Measurements from ENCODE around the gene FZR1.

The FZR1 gene

DNA sequence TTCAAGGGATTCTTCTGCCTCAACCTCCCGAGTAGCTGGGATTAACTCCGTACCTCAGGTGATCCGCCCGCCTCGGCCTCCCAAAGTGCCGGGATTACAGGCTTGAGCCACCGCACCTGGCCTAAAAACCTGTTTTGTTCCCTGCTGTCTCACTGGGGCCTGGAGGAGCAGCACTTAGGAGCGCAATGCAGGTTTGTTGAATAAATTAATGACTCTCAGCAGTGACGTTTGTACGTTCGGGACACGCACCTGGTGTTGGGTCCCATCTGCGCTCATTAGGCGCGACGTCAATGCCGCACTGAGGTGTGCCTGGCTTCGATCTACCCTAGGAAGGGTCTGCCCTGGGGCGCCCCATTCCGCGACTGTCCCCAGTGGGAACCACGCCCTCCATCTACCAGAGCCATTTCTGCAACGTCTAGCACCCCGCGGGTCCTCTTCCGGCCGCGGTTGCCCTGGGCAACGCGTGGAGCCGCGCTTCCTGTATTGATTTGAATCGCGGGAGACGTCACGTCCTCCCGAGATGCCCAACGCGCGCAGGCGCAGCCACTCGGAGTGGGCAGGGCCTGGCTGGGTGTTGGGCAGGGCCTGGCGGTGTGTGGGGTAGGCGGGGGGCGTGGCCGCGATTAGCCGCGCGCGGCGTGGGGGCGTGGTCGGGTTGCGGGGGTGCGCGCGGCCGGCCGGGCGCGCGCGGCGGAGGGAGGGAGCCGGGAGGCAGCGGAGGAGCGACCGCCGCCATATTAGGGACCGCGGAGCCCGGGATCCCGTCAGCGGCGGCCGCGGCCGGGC, at the start of gene FZR1:
Gene FZR1, plus strand, starts transcription at position 714 of the 786 bp plus-strand sequence. CDS start 16,679 bp downstream, outside the sequence.
- DNase-seq = peak; percentile 91

DNA sequence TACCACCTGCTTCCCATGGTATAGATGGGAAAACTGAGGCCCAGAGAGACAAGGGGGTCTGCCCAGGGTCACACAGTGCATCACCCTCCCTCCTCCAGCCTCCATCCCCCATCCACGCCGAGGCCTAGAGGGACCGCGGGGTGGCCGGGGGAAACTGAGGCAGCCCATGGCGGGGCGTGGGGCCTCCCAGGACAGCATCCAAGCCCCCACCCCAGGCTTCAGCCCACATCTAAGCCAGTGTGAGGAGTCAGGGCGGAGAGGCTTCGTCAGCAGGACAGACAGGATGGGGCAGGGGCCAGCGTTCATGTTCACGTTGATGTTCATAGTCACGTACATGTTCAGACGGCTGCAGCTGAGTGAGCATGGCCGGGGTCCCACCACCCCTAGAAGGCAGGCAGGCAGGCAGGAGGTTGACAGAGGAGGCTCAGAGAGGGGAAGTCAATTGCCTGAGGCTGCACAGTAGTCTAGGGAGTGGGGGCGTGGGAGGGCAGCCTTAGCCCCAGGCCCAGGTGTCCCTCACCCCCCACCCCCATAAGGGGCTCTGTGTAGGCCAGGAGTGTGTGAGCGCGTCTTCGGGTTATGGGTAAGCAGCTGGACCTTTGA, 49.1 kb upstream of the FZR1 start:
- no peak for DNase-seq

DNA sequence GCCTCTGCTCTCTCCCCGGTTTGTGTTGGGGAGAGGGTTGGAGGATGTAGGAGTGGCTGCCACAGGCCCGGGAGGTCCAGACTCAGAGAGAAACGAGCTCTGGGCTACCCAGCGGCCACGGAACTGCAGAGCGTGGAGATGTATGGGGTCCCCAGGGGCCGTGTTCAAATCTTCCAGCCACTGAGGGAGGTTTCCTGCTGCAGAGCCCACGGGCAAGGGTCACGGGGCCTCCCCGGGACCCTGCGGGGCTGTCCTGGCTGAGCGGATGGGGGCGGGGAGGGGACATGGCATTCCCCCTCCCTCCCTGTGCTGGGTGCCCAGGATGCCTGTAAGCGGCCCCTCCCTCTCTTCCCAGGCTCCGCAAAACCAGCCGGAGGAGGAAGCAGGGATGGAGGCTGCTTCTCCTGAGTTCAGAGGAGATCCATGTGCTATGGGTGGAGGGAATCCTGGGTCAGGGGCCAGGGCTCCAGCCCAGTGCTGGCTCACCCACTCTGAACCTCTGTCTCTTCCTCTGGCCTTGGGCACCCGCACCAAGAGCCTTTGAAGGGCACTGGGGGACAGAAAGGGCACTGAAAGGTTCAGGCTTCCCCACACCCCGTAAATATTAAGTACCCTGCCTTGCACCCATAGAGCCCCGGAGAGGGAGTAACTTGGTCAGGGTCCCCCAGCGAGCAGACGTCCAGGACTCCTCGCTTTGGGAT, 48.4 kb upstream of the FZR1 start:
- DNase-seq = no peak

DNA sequence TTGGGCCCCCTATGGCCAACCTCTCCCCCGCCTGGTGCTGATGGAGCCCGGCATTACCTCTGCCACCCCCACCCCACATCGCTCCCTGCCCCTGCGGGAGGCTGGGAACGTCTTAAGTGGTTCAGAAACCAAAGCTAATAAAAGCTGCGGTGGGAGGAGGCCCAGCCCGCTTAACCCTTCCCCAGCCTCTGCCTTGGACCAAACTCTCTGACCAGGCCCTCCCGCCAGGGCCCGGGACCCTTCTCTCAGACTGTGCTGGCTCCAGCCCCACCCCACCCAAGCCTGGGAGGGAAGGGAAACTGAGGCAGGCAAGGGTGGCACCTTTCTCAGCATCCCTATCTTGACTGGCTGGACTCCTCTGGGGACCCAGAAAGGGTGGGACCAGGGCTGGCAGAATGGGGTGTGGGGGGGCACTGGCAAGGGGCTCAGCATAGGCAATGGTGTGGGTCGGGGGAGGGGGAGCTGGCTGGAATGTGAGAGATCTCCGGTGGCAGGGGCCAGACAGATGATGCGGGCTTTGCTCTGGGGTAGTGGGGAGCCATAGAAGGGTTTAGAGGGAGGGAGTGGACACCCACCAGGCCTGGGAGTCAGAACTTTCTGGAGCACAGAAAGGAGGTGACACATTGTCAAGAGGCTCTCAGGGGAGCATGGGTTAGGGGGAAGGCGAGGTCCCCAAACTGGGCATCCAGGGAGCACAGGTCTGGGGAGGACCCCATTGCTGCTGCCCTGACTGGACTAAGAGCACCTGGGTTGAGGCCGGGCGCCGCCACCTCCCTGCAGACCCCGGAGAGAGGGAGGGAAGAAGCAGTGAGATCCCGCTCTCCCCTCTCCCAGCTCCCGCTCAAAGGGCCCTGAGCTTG, 47.7 kb upstream of the FZR1 start:
- no peak for DNase-seq

DNA sequence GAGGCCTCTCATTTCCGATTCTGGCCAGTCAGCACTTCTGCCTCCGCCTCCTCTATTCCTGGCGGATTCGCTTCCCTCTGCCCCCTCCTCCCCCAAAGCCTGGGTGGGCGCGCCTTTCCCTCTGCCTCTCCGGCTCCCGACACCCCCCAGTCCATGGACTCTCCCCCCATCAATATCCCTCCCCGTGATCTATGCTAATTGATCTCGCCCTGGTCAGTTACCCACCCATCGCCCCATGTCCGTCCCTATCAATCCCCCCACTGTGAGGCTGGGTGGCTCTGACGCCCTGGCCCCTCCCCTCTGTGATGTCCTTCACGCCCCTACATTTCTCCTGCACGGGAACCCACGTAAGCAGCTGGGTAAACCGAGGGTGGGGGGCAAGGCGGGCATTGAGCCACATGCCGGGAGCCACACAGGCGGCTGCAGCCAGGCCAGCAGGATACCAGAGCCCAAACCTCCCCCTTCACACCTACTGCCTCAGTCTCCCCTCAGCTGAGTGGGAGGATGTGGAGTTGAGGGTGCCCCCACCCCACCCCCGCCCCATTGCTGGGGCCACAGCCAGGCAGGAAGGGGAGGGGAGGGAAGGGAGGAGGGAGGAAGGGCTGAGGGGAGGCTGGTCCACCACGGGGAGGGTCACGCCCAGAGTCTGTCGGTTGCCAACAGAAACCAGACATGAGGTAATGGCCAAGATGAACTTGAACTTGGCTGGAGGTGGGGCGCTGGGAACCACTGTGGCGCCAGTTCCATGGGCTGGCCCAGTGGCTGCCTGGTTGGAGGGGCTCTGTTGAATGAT, 46.8 kb upstream of the FZR1 start:
- no peak for DNase-seq

DNA sequence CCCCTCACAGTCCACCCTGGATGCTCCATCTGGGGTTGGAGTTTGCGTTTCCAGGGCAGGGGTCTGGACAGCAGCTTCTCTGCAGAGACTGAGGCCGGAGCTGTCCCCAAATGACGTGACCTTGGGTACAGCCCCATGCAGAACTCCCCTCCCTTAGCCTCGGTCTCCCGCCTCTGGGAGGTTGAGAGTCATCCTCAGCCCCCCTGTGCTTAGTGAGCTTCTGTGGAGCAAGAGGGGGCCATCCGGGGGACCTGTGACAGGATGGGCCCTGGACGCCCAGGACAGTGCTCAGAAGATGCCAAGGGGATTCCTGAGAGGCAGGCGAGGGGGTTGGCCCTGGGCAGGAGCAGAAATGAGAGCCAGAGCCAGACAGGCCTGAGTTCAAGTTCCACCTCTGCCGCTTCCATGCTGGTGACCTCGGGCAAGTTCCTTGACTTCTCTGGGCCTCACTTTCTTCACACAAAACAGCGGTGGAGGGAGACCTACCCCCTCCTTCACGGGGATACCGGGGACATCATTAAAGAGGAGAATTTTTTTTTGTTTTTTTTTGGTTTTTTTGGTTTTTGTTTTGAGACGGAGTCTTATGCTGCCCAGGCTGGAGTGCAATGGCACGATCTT, 46.0 kb upstream of the FZR1 start:
- no peak for DNase-seq

DNA sequence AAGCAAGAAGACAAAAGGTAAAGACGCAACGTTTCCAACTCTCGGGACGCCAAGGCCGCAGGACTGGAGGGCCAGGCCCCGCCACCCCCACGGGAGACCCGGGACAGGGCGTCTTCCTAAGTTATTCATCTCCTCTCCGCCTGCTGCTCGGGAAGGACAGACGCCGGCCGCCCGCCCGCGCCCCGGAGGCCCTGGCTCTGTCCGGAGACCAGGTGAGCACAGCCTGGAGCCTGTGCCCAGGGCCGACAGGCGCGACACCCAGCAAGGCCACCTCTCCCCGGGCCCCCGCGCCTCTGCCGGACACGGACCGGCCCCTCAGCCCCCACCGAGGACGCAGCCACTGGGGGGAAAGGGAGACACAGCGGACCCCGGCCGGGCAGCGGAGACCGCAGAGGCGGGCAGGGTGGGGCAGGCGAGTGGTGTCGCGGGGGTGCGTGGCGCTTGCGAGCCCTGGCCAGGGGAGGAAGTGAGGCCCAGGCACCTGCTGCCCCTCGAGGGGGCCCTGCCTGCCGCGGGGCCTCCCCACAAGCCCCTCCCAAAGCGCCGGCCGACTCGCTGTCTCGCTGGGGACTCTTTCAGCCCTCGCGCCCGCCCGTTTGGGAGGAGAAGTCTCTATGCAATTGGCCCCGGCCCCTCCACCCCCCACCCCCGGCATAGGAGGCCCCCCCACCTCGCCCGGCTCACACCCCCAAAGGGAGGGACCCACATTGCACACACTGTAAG, 43.0 kb upstream of the FZR1 start:
- DNase-seq = no peak

DNA sequence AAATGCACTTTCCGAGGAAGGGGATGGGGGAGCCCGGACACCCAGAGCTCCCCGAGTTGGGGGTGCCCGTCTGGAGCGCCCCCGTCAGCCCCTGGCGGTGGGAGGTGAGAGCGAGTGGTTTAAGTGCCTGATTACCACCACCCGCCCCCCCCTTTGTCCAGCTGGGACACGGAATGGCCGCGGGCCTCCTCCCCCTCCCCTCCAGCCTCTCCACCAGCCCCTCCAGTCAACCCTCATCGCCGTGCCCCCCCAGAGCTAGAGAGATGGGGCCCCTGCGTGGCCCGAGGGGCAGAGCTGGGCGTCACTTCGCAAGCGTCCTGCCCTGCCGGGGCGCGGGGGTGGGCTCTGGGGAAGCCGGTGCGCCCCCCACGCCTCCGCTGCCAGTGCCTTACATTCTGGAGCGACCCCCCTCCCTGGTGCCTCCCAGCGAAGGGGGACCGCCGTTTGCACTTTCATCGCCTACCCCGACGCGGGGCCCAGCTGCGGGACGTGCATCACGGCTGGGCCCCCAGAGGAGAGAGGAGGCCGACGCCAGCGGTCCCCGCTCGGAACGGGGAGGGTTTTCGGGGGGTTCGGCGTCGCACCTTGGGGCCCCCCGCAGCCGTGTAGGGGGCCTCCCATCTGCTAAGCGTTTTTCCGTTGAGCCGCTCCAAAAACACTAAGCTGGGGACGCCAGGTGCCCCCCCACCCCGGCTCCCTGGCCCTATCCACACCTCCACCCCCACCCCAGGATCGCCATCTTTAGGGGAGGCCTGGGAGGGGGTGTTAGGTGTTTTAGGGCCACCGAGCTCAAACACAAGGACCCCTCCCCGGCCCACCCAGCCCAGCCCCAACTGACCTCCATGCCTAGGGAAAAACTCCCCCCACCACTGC, 42.2 kb upstream of the FZR1 start:
- no peak for DNase-seq

DNA sequence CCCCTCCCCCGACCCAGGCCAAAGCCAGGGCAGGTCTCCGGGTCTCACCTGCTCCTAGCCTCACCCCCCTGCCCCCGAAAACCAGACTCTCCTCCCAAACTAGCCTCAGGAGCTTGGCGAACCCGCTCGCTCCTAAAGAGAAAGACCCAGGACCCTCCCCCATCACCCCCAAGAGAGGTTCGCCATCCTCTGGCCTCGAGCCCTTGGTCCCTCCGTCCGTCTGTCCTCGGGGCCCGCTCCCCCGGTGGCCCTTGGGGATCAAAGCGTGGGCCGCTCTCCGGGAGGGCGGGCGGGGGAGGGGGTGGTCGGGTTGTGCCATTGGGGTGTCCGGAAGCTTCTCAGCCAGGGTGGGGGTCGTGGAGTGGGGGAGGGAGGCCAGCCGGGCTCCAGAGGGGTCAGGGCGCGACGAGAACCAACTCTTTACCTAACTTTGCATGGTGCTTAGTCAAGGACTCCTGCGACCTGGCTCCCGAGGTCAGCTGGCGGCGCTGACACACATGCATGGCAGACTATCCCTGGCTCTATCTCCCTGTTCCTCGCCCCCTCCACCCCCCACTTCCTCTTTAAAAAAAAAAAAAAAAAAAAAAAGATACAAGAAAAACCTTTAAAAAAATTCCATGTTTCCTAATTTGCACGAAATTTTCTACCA, 41.4 kb upstream of the FZR1 start:
- DNase-seq = no peak

DNA sequence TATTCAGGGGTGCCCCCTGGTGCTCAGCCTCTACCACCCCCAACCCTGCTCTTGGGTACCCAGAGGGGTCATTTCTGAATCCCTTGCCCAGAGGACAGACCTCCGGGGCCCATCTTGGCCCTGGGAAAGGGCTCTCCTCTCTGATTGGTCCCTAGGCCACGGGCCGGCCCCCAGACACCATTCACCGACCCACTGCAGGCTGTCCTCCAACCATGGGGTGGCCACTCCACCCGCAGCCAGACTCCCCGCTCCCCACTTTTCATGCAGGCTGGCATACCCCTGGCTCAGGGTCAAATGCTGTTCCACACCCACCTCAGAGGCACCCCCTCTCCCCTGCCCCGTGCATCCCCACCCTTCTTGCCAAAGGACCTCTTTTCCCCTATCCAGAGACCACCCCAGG, 40.6 kb upstream of the FZR1 start:
- DNase-seq = no peak

DNA sequence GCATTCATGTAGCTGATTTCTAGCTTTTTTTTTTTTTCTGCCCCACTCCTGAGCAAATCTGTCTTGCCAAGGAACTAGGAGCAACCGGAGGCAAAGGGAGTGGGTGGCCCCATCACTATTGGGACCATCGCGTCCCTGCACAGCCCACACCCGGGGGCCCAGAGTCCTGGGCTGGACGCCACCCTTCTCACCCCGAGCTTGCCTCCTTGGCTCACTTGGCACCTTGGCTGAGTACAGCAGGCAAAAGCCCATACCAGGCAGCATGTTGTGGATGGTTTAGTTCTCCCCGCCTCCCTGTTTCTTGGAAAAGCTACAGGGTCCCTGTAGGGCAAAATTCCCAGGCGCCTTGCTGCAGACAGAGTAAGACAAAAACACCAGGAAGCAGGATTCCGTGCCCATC, 39.5 kb upstream of the FZR1 start:
- DNase-seq = no peak

DNA sequence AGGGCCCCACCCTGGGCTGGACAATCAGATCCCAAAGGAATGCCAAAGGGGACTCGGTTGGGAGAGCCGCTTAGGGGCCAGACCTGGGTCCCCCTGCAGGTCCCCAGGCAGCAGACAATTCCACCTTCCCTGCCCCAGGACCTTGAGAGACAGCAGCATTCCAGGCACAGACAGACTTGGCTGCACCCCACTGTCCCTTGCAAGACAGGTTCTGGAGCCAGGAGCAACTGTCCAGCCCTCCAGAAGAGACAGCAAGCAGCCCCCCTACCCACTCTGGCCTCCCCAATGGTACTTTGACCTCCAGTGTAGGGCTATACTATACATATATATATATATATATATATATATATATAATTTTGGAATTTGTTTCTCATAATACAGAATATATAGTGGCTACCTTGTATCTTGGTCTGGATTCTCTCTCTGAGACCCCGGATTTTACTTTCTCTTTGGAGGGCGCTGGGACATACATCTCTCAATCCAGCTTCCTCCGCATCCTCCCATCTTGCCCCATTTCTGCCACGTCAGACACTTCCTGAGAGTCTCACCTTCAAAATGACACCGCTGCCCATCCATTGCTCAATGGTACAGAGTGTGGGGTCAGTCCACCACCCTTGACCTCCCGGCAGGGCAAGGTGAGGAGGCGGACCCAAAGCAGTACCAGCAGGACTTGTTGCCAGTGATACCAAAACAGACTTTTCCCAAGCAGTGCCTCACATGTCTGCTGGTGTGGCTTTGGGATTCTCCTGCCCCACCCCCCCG, 38.5 kb upstream of the FZR1 start:
- DNase-seq = no peak

DNA sequence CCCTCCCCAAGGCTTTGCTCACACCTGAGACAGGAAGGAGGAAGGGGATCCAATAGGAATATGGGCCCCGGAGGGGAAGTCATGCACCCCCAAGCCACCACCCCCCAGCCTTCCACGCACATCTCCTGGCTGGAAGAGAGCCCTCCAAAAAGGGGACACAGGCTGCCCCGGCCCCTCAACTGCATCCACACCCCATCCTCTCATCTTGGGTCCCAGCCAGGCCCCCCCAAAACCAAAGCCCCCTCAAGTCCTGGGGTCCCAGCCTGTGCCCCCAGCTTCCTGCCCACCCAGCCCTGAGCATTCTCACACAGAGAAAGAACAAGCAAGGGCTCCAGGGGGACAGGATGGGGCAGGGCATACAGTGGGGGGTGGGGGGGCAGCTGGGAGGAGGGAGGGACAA, 37.9 kb upstream of the FZR1 start:
- DNase-seq = no peak

DNA sequence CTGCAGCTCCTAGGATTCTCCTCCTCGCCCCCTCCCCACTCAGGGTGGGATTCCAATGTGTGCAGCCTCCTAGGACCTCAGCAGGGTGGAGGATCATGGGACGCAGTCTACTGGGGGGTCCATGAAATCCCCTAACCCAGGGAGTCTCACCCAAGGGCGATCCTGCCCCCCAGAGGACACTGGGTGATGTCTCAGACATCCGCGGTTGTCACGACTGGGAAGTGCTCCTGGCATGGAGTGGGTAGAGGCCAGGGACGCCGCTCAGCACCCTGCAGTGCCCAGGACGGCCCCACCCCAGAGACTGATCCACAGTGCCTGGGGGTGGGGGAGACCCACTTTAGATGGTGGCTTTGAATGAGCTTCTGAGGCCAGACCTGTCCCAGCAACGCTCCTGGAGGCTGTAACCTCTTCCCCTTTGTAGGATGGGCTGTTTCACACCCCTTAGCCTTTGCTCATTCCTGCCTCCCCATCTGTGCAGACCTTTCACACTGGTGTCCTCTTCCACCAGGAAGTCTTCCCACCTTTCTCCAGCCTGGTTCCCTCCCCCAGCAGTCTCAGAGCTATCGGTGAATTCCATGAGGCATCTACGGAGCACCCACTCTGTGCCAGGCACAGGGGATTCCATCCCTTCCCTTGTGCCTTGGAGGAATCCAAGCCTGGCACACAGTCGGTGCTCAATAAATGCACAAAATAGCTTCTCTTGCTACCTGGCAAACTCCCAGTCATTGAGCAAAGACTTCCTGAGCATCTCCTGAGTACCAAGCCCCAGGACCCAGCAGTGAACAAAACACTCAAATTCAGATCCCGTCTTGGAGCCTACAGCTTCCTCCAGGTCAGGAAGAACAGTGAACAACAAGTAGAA, 36.2 kb upstream of the FZR1 start:
- DNase-seq = no peak

DNA sequence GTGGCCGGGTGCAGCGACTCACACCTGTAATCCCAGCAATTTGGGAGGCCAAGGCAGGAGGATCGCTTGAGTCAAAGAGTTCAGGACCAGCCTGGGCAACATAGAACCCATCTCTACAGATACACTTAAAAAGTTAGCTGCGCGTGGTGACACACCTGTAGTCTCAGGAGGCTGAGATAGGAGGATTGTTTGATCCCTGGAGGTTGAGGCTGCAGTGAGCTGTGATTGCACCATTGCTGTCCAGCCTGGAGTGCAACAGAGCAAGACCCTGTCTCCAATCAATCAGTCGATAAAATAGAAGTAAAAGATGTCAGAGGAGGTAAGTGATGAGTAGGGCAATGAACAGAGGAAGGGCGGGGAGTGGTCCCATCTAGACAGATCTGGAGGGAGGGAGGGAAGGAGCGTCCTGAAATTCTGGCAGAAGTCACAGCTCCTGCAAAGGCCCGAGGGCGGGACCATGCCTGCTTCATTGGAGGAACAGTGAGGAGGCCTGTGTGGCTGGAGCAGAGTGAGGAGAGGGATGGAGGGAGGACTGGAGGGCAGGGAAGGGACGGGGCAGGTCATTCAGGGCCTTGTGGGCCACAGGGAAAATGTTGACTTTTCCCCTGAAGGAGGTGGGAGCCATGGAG, 35.5 kb upstream of the FZR1 start:
- no peak for DNase-seq

DNA sequence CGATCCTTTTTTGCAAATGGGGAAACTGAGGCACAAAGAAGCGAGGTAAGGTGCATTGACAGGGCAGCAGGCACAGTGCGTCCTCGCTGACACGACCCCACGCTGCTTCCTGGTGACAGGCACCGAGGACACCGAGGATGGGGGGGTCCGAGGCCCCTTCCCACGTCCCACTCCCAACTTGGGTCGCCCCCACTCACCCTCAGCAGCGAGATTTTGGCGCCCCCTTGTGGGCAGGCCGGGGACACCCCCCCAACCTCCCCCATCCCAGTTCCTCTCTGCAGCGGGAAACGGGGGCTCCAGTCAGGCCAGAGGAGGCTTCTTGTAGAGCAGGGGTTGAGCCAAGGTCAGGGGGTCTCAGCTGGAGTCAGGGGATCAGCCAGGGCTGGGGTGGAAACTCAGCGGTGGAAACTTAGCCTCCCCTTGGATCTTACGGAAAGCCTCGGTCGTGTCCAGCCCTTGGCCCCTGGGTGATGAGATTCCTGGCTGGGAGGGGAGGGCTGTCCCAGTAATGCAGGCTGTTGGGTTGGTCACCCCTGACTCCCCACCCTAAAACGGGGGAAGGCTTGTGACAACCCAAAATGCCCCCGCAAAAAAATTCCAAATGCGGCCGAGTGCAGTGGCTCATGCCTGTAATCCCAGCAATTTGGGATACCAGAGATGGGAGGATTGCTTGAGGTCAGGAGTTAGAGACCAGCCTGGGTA, 34.0 kb upstream of the FZR1 start:
- DNase-seq = no peak

DNA sequence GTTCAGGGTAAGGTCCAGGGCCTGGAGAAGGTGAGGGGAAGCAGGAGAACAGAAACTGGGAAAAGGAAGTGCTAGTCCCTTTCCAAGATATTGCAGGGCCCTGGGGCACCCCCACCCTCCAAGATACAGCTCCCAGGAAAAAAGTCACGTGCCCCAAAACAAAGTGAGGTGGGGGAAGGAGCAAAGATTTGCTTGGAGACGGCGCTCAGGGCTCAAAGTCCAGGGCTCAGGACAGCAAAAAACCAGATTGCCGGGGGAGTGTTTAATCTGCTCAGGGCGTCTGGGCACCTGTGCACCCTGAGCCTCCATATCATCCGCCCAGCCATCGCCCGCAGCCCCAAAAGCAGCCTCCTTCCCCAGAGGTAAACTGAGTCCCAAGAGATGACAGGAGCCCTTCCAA, 32.1 kb upstream of the FZR1 start:
- no peak for DNase-seq
